ENCODE results near the gene RNF212. TPM values are rescaled to one million over a fixed set of nuclear protein-coding genes. Genes with fewer than 3 reads are reported as not detected.

Gene RNF212
- 10 to 100 TPM in 1 of 6 donors, 1 to 10 TPM in 5; 2.7 to 14.7 (median 5.3) TPM for total RNA-seq

GRCh38 chr4:1113311-1114009 lies at the start of gene RNF212:
RNF212 (minus strand) TSS chr4:1113564; CDS start chr4:1113464, 100 bp downstream.
- no peaks in the 10 kb centered on the region for H3K27me3 ChIP-seq
- peak within 1 kb of the TSS in 3 of 4 donors; percentile 29 to 52 (median 52) for H3K4me3 ChIP-seq
- peak in 1 of 2 donors; percentile 78 for ATAC-seq (ENCODE audit: low FRiP score in 2 of 2)
- H3K4me1 ChIP-seq, result peaks cover 0 to 6% (median 2%) of the 10 kb centered on the region in 4 donors
- peak within 1 kb of the TSS in 3 of 4 donors; percentile 30 to 60 (median 33) for H3K27ac ChIP-seq
- 40% methylated on average over 7 of the region's 72 CpGs; no CpG with 5 or more reads in 1 of the 2 donors for WGBS, 2 donors
- H3K36me3 ChIP-seq, result no peaks in the 10 kb centered on the region
- peak in 1 of 4 donors; percentile 42 for TF ChIP-seq POLR2A (IDR thresholded peaks at IDR 0.05)
- no peak for TF ChIP-seq POLR2AphosphoS5 (IDR thresholded peaks at IDR 0.05)
- no peaks in the 10 kb centered on the region for H3K9me3 ChIP-seq
- peak in 1 of 2 donors; percentile 92 for DNase-seq

GRCh38 chr4:1160351-1160750 lies 47.0 kb upstream of the RNF212 start:
- no peak overlapping the region for H3K4me3 ChIP-seq
- WGBS, 2 donors, result 88 to 90% methylated on average over 1 of the region's 1 CpG
- DNase-seq (no peak), ATAC-seq (ENCODE audit: low FRiP score in 2 of 2) (no peak)
- peaks cover 0 to 6% (median under 1%) of the 10 kb centered on the region in 4 donors for H3K4me1 ChIP-seq
- H3K36me3 ChIP-seq, result no peaks in the 10 kb centered on the region
- peaks cover 0 to 7% (median 3%) of the 10 kb centered on the region in 4 donors for H3K9me3 ChIP-seq
- no peak overlapping the region for H3K27ac ChIP-seq
- TF ChIP-seq EP300 (IDR thresholded peaks at IDR 0.05) (no peak), CTCF (IDR thresholded peaks at IDR 0.05) (no peak), POLR2A (IDR thresholded peaks at IDR 0.05) (no peak), POLR2AphosphoS5 (IDR thresholded peaks at IDR 0.05) (no peak)
- H3K27me3 ChIP-seq, result no peaks in the 10 kb centered on the region

- peaks cover 7 to 17% (median 9%) of the 10 kb centered on the region in 4 donors for H3K4me1 ChIP-seq
- 86 to 95% methylated on average over 3 to 8 of the region's 8 CpGs for WGBS, 2 donors
- ATAC-seq (ENCODE audit: low FRiP score in 2 of 2) (no peak), DNase-seq (no peak)
- TF ChIP-seq CTCF (IDR thresholded peaks at IDR 0.05) (no peak), EP300 (IDR thresholded peaks at IDR 0.05) (no peak), POLR2AphosphoS5 (IDR thresholded peaks at IDR 0.05) (no peak), POLR2A (IDR thresholded peaks at IDR 0.05) (no peak)
- peaks cover 0 to 7% (median 3%) of the 10 kb centered on the region in 4 donors for H3K9me3 ChIP-seq
- no peaks in the 10 kb centered on the region for H3K36me3 ChIP-seq
- H3K4me3 ChIP-seq, result no peak overlapping the region
- no peaks in the 10 kb centered on the region for H3K27me3 ChIP-seq
- no peak overlapping the region for H3K27ac ChIP-seq
Observed at GRCh38 chr4:1156069-1156468, 42.7 kb upstream of the RNF212 start.

- ATAC-seq (ENCODE audit: low FRiP score in 2 of 2) (peak; percentile 20 to 67), DNase-seq (no peak)
- H3K27ac ChIP-seq, result no peak overlapping the region
Observed at GRCh38 chr4:1155314-1155713, 42.0 kb upstream of the RNF212 start.

More at GRCh38 chr4:1155314-1155713, 42.0 kb upstream of the RNF212 start:
- no peaks in the 10 kb centered on the region for H3K27me3 ChIP-seq
- H3K4me1 ChIP-seq, result peaks cover 7 to 17% (median 9%) of the 10 kb centered on the region in 4 donors
- TF ChIP-seq CTCF (IDR thresholded peaks at IDR 0.05) (no peak), POLR2AphosphoS5 (IDR thresholded peaks at IDR 0.05) (no peak), EP300 (IDR thresholded peaks at IDR 0.05) (no peak), POLR2A (IDR thresholded peaks at IDR 0.05) (no peak)
- WGBS, 2 donors, result 57 to 64% methylated on average over 3 of the region's 3 CpGs
- H3K9me3 ChIP-seq, result peaks cover 0 to 7% (median 3%) of the 10 kb centered on the region in 4 donors
- H3K4me3 ChIP-seq, result no peak overlapping the region
- no peaks in the 10 kb centered on the region for H3K36me3 ChIP-seq

Measured in upper lobe of left lung (tissue), 6 donors.